ENCODE data around the gene NAA25. TPM values are rescaled to one million over a fixed set of nuclear protein-coding genes. Genes with fewer than 3 reads are reported as not detected.
"Not testable (repeated sequence)": the region's sequence is repeated elsewhere in the genome, so short reads cannot be mapped to it uniquely, and the experiment has no call there.

Gene NAA25
- polyA plus RNA-seq, 1 experiment, result 17.9 TPM

DNA sequence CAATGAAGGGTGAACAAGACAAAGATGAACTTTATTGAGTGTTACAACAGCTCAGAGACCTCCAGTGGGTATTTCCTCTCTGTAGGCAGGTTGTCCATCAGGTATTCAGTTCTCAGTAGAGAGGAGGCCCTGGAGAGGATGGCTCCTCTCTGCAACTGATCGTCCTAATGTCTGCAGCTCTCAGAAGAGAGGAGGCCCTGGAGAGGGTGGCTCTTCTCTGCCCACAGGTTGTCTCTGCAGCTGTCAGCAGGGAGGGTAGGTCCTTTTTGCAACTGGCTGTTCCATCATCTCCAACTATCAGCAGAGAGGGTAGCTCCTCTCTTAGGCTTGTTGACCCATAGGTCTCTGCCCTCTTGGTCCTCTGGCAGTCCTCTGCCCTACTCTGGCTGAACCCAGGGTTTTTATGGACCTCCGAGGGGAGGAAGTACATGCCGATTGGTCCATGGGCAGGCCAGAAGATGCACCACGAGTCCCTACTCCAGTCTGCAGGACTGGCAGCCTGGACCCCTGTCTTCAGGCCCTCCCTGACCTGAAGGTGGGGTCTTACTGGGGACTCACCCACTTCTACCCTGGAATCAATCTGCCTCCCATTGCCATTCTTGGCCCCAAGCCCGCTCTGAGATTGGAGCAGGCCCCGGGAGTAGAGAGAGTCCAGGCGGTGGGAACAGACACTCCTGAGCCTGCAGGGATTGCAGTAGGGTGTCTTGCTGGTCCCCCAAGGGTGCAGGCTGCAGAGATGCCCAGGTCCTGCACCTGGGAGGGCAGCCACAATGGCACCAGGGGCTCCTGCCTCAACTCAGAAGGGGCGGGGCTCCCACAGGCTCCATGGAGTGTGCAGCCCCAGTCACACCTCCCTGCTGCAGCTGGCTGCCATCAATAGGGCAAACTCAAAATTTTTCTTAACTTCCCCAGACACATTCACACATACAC lies 97.9 kb downstream of the NAA25 start:
- ChIA-PET POLR2A (no interaction called here), CTCF (interaction anchor here (0.6 to 0.9 kb wide), 2 partner anchors 66 to 136 kb away, joined by 4 read pairs; no protein-coding TSS in a partner anchor)
- peaks cover 8% of the 10 kb centered on the region; the same call in 1 of the 2 replicates for H3K9me3 ChIP-seq (ENCODE audit: control insufficient read depth, insufficient read depth, low read length)
- DNase-seq (ENCODE audit: low read depth, low spot score), result no peak
- TF ChIP-seq, protein P1, sequence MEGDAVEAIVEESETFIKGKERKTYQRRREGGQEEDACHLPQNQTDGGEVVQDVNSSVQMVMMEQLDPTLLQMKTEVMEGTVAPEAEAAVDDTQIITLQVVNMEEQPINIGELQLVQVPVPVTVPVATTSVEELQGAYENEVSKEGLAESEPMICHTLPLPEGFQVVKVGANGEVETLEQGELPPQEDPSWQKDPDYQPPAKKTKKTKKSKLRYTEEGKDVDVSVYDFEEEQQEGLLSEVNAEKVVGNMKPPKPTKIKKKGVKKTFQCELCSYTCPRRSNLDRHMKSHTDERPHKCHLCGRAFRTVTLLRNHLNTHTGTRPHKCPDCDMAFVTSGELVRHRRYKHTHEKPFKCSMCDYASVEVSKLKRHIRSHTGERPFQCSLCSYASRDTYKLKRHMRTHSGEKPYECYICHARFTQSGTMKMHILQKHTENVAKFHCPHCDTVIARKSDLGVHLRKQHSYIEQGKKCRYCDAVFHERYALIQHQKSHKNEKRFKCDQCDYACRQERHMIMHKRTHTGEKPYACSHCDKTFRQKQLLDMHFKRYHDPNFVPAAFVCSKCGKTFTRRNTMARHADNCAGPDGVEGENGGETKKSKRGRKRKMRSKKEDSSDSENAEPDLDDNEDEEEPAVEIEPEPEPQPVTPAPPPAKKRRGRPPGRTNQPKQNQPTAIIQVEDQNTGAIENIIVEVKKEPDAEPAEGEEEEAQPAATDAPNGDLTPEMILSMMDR (IDR thresholded peaks at IDR 0.05; ENCODE audit: low read depth, low read length), result no peak
- H3K27ac ChIP-seq (ENCODE audit: low read depth, low read length), result no peak overlapping the region
- no peak overlapping the region for H3K4me3 ChIP-seq (ENCODE audit: low read depth, low read length)
- H3K27me3 ChIP-seq (ENCODE audit: control insufficient read depth, insufficient read depth, low read length), result no peaks in the 10 kb centered on the region

DNA sequence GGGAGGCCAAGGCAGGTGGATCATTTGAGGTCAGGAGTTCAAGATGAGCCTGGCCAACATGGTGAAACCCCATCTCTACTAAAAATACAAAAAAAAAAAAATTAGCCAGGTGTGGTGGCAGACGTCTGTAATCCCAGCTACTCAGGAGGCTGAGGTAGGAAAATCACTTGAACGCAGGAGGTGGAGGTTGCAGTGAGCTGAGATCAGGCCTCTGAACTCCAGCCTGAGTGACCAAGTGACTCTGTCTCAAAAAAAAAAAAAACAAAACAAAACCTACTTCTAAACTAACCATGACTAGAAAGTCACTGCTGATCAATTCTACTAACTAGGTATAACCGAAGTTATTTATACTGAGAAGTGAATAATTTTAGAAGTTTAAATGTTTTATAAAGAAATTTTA lies 99.0 kb downstream of the NAA25 start:
- H3K27me3 ChIP-seq (ENCODE audit: control insufficient read depth, insufficient read depth, low read length); POLR2A ChIA-PET; H3K27ac ChIP-seq (ENCODE audit: low read depth, low read length); H3K9me3 ChIP-seq (ENCODE audit: control insufficient read depth, insufficient read depth, low read length); H3K4me3 ChIP-seq (ENCODE audit: low read depth, low read length); DNase-seq (ENCODE audit: low read depth, low spot score): not testable (repeated sequence)
- CTCF ChIA-PET, result interaction anchor here (0.9 kb wide), 1 partner anchor 65 kb away, joined by 4 read pairs; no protein-coding TSS in a partner anchor

DNA sequence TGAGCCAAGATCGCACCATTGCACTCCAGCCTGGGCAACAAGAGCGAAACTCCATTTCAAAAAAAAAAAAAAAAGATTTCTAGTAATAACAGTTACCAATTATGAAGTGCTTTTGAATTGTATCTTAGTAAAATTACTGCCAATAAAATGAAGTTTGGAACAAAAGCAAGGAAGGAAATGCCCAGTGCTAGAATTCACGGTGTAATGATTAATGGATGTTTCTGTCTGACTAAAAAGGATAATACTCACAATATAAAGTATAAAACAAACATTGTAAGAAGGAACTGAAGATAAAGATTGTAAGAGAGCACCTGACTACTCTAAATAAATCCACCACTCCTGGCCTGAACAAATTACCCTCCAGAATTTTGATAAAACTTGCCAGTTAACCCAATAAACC lies 99.7 kb downstream of the NAA25 start:
- no peak overlapping the region for H3K4me3 ChIP-seq (ENCODE audit: low read depth, low read length)
- CTCF ChIA-PET, result no interaction called here
- no peak for DNase-seq (ENCODE audit: low read depth, low spot score)

DNA sequence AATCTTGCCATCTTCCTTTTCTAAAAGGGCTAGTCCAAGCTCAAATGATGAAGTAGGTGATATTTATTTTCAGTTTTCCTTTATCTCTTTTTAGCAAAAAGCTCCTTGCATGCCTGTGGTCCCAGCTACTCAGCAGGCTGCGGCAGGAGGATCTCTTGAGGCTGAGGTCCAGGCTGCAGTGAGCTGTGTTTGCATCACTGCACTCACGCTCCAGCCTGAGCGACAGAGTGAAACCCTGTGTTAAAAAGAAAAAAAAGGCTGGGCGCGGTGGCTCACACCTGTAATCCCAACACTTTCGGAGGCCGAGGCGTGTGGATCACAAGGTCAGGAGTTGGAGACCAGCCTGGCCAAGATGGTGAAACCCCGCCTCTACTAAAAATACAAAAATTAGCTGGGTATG lies 100.6 kb downstream of the NAA25 start:
- Histone ChIP-seq H3K27me3 (ENCODE audit: control insufficient read depth, insufficient read depth, low read length) (no peaks in the 10 kb centered on the region), H3K27ac (ENCODE audit: low read depth, low read length) (no peak overlapping the region), H3K4me3 (ENCODE audit: low read depth, low read length) (no peak overlapping the region), H3K9me3 (ENCODE audit: control insufficient read depth, insufficient read depth, low read length) (no peaks in the 10 kb centered on the region; the same call in 1 of the 2 replicates)
- ChIA-PET CTCF (no interaction called here), POLR2A (no interaction called here)
- TF ChIP-seq, protein P1 (IDR thresholded peaks at IDR 0.05; ENCODE audit: low read depth, low read length), result no peak
- no peak for DNase-seq (ENCODE audit: low read depth, low spot score)

More for the DNA sequence above, 99.7 kb downstream of the NAA25 start:
- Histone ChIP-seq H3K27ac (ENCODE audit: low read depth, low read length) (no peak overlapping the region), H3K27me3 (ENCODE audit: control insufficient read depth, insufficient read depth, low read length) (no peaks in the 10 kb centered on the region), H3K9me3 (ENCODE audit: control insufficient read depth, insufficient read depth, low read length) (peaks cover 5% of the 10 kb centered on the region; the same call in 1 of the 2 replicates)
- POLR2A ChIA-PET, result no interaction called here
- TF ChIP-seq, protein P1 (IDR thresholded peaks at IDR 0.05; ENCODE audit: low read depth, low read length), result no peak

DNA sequence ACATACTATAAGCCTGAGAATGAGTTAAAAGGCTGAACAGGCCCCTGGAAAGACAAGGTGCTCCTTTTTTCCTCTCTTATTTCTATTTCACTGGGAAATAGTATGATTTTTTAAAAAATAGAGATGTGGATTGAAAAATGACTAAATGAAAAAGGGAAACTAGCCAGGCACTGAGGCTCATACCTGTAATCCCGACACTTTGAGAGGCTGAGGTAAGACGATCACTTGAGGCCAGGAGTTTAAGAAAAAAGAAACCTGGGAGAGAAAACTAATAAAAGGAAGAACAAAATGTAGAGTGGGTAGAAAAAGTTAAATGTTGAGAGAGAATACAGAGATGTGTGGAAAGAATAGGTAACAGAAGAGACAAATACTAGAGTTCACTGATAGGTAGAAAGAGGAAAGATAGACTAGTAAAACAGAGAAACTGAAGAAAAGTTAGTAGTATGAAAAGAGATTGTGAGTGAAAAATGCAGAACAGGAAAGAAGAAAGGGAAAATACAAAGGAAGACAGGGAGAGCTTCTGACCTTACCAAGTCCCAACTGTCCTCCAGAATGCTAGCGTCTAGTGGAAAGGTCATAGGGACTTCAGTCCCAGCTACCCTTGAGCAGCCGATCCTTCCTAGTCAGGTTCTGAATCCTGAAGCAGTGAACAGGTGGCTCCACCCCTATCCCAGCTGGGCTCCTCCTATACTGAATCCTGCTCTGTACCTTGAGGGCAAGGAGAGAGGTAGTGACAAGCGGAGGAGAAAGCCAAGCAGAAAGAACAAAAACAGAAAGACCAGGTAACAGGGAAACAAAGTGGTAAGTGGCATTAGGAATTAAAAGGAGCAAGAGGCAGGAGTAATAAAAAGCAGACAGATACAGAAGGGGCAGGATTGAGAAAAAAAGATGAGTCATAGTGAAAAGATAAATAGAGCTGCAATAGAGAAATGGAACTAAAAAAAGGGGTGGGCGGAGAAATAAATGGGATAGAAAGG lies 102.9 kb downstream of the NAA25 start:
- TF ChIP-seq, protein P1 (IDR thresholded peaks at IDR 0.05; ENCODE audit: low read depth, low read length), result no peak
- POLR2A ChIA-PET, result no interaction called here
- CTCF ChIA-PET, result no interaction called here
- Histone ChIP-seq H3K4me3 (ENCODE audit: low read depth, low read length) (no peak overlapping the region), H3K9me3 (ENCODE audit: control insufficient read depth, insufficient read depth, low read length) (no peaks in the 10 kb centered on the region), H3K27me3 (ENCODE audit: control insufficient read depth, insufficient read depth, low read length) (no peaks in the 10 kb centered on the region), H3K27ac (ENCODE audit: low read depth, low read length) (no peak overlapping the region)
- no peak for DNase-seq (ENCODE audit: low read depth, low spot score)
